ENCODE data around the gene C3orf62.

GRCh38 chr3:49266410-49267095, 10.5 kb downstream of the C3orf62 start:
- TF ChIP-seq CTCF (IDR thresholded peaks at IDR 0.05) (no peak), POLR2A (IDR thresholded peaks at IDR 0.05) (no peak)

Data from testis (tissue), 2 donors.